ENCODE results near the gene DAP.

- TF ChIP-seq CTCF (conservative IDR thresholded peaks at IDR 0.05; ENCODE audit: low read depth, low read length) (no peak), EZH2 (IDR thresholded peaks at IDR 0.05; ENCODE audit: low read length, unreplicated experiment) (no peak), EZH2phosphoT487 (IDR thresholded peaks at IDR 0.05; ENCODE audit: borderline replicate concordance, low read length) (no peak)
These were observed 4.0 kb downstream of the DAP start for GRCh38 chr5:10757043-10757442.

Data from PC-3 (cell line).